ENCODE data around the gene CCDC191.

The CCDC191 gene, protein sequence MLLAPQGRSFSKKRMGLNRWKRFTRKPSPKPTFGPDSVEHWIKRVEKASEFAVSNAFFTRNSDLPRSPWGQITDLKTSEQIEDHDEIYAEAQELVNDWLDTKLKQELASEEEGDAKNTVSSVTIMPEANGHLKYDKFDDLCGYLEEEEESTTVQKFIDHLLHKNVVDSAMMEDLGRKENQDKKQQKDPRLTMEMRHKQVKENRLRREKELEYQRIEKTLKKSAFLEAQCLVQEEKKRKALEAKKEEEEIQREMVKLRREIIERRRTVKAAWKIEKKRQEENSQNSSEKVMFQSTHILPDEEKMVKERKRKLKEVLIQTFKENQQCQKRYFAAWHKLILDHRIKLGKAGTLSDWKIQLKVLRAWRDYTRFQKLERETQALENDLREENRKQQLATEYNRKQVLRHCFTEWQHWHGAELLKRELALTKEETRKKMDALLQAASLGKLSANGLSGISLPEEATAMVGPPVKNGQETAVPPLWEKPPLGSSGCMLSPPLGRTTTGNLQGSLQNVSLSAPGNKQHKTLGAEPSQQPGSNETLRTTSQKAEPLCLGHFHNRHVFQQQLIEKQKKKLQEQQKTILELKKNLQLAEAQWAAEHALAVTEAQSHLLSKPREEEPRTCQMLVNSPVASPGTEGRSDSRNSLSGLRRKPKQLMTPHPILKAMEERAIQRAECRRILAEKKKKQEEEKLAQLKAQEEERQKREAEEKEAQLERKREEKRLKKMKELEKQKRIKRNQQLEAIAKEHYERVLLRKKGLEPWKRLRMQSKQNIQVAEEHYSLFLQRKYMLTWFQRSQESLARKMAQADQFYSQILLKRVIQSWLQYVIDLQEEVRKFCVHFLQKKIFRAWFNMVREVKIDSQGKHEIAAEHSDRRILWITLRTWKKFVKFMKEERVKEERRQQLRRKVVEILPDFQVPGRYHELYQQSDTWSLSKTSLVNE

DNA sequence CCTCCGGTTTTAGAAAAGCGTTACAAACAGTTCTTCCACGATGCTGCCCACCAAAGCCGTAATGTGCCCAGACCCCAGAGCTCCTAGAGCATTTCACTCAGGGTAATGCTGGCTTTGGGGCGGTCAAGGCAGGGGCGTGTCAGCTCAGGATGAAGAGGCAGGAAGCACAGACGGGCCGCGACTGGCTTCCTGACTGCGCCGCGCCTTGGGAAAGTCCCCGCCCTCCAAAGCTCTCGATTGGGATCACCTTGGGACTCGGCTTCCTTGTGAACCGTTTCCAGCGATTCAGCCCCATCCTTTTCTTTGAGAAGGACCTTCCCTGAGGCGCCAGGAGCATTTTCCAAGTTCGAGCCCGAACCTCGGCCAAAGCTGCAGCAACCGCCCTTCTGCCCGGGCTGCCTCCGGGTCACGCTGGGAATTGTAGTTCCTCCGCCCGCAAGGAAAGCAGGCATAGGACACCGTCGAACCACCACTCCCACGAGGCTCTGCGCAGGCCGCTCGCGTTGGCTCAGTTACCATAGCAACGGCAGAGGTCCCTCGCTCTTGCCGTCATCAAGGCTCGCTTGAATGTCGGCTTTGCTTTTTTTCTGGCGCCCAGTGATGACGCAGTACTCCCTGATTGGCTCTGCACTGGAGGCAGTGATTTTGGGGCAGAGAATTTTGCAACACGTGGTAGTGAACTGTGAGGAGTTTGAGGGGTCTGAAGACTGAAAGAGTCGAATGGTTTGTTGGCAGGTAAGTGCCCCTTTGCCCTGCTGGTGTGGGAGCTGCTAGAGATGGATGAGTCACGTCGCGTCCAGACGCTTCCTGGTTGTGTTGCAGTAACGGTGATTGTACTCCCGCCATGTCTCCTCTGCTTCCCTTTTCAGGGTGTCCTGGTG is at the start of gene CCDC191, which contains the start of gene QTRT2:
TSS of gene CCDC191 (minus strand) at position 397 of the 881 bp plus-strand sequence. CDS start at position 337, 60 bp downstream.
TSS of gene QTRT2 (plus strand) at position 608 of the 881 bp plus-strand sequence. CDS start 8,521 bp downstream, outside the sequence.
- TF ChIP-seq FOXK2 (IDR thresholded peaks at IDR 0.05) (no peak), SP1 (IDR thresholded peaks at IDR 0.05) (no peak), HDGF (IDR thresholded peaks at IDR 0.05; ENCODE audit: borderline replicate concordance) (no peak), ELF4 (IDR thresholded peaks at IDR 0.05) (peak; percentile 50), BHLHE40 (IDR thresholded peaks at IDR 0.05; ENCODE audit: borderline replicate concordance) (no peak), FOXA1 (IDR thresholded peaks at IDR 0.05) (no peak), CTBP1 (IDR thresholded peaks at IDR 0.05; ENCODE audit: borderline replicate concordance) (no peak), ZNF384 (IDR thresholded peaks at IDR 0.05) (peak; percentile 9; the same call in 1 of the 2 replicates), FOXM1 (IDR thresholded peaks at IDR 0.05; ENCODE audit: borderline replicate concordance) (no peak), L3MBTL2 (conservative IDR thresholded peaks at IDR 0.05) (peak; percentile 100), ARNT (IDR thresholded peaks at IDR 0.05) (no peak), LEF1 (IDR thresholded peaks at IDR 0.05; ENCODE audit: borderline replicate concordance) (no peak), TARDBP (IDR thresholded peaks at IDR 0.05) (no peak), SUZ12 (IDR thresholded peaks at IDR 0.05) (peak; percentile 90), NFRKB (IDR thresholded peaks at IDR 0.05) (no peak)
- TF ChIP-seq, protein P1, sequence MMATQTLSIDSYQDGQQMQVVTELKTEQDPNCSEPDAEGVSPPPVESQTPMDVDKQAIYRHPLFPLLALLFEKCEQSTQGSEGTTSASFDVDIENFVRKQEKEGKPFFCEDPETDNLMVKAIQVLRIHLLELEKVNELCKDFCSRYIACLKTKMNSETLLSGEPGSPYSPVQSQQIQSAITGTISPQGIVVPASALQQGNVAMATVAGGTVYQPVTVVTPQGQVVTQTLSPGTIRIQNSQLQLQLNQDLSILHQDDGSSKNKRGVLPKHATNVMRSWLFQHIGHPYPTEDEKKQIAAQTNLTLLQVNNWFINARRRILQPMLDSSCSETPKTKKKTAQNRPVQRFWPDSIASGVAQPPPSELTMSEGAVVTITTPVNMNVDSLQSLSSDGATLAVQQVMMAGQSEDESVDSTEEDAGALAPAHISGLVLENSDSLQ (IDR thresholded peaks at IDR 0.05): peak; percentile 51; the same call in 1 of the 2 replicates
- CTCF ChIA-PET: no interaction called here
- peak; percentile 98 for DNase-seq (ENCODE audit: extremely low spot score)
- POLR2A ChIA-PET: interaction anchor here (1.1 kb wide), 1 partner anchor 310 kb away, joined by 4 read pairs; the partner anchor contains the start of gene ATP6V1A

DNA sequence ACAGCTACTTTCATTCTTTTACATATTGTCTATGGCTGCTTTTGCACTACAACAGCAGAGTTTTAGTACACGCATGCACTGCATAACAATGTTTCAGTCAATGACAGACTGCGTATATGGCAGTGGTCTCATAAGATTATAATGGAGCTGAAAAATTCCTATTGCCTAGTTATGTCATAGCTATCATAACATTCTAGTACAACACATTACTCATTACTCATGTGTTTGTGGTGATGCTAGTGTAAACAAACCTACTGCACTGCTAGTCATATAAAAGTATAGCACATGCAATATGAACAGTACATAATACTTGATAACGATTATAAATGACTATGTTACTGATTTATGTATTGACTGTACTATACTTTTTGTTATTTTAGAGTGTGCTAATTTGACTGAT is 48.1 kb upstream of the CCDC191 start:
- ChIA-PET POLR2A (no interaction called here), CTCF (no interaction called here)
- no peak for TF ChIP-seq BHLHE40 (IDR thresholded peaks at IDR 0.05; ENCODE audit: borderline replicate concordance)
- no peak for TF ChIP-seq LEF1 (IDR thresholded peaks at IDR 0.05; ENCODE audit: borderline replicate concordance)
- no peak for TF ChIP-seq TARDBP (IDR thresholded peaks at IDR 0.05)
- no peak for TF ChIP-seq L3MBTL2 (conservative IDR thresholded peaks at IDR 0.05)
- TF ChIP-seq, protein P1 (IDR thresholded peaks at IDR 0.05): no peak
- TF ChIP-seq SP1 (IDR thresholded peaks at IDR 0.05): no peak
- no peak for DNase-seq (ENCODE audit: extremely low spot score)

DNA sequence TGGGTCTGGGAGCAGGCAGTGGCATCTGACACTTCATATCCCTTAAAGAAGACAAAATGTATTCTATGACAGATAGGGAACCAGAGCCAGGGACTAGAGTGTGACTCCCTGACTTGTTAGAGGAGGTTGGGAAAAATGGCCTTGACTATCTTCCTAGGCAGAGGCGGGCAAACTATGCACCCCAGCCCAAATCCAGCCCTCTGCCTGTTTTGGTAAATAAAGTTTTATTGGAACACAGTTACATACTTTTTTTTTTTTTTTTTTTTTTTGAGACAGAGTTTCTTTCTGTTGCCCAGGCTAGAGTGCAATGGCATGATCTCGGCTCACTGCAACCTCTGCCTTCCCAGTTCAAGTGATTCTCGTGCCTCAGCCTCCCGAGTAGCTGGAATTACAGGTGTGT is 47.5 kb upstream of the CCDC191 start:
- CTCF ChIA-PET: no interaction called here
- POLR2A ChIA-PET: no interaction called here
- TF ChIP-seq LEF1 (IDR thresholded peaks at IDR 0.05; ENCODE audit: borderline replicate concordance): no peak
- TF ChIP-seq ZNF384 (IDR thresholded peaks at IDR 0.05): peak; percentile 26; the same call in 1 of the 2 replicates
- no peak for DNase-seq (ENCODE audit: extremely low spot score)

DNA sequence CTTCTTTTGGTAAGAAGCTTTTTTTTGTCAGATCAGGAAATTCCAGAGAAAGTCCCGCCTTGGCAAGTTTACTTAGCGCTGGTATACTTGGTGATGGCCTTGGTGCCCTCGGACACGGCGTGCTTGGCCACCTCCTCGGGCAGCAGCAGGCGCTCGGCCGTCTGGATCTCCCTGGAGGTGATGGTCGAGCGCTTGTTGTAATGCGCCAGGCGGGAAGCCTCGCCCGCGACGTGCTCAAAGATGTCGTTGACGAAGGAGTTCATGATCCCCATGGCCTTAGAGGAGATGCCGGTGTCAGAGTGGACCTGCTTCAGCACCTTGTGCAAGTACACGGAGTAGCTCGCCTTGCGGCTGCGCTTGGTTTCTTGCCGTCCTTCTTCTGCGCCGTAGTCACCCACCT is 46.9 kb upstream of the CCDC191 start:
- DNase-seq (ENCODE audit: extremely low spot score): no peak
- CTCF ChIA-PET: no interaction called here
- TF ChIP-seq SUZ12 (IDR thresholded peaks at IDR 0.05) (no peak), LEF1 (IDR thresholded peaks at IDR 0.05; ENCODE audit: borderline replicate concordance) (no peak), FOXK2 (IDR thresholded peaks at IDR 0.05) (no peak), NFRKB (IDR thresholded peaks at IDR 0.05) (no peak), TARDBP (IDR thresholded peaks at IDR 0.05) (no peak), ARNT (IDR thresholded peaks at IDR 0.05) (no peak), L3MBTL2 (conservative IDR thresholded peaks at IDR 0.05) (no peak), FOXA1 (IDR thresholded peaks at IDR 0.05) (no peak), FOXM1 (IDR thresholded peaks at IDR 0.05; ENCODE audit: borderline replicate concordance) (no peak), HDGF (IDR thresholded peaks at IDR 0.05; ENCODE audit: borderline replicate concordance) (no peak), SP1 (IDR thresholded peaks at IDR 0.05) (no peak), ZNF384 (IDR thresholded peaks at IDR 0.05) (no peak), BHLHE40 (IDR thresholded peaks at IDR 0.05; ENCODE audit: borderline replicate concordance) (no peak), CTBP1 (IDR thresholded peaks at IDR 0.05; ENCODE audit: borderline replicate concordance) (no peak), ELF4 (IDR thresholded peaks at IDR 0.05) (no peak)
- TF ChIP-seq, protein P1 (IDR thresholded peaks at IDR 0.05): no peak
- POLR2A ChIA-PET: no interaction called here

DNA sequence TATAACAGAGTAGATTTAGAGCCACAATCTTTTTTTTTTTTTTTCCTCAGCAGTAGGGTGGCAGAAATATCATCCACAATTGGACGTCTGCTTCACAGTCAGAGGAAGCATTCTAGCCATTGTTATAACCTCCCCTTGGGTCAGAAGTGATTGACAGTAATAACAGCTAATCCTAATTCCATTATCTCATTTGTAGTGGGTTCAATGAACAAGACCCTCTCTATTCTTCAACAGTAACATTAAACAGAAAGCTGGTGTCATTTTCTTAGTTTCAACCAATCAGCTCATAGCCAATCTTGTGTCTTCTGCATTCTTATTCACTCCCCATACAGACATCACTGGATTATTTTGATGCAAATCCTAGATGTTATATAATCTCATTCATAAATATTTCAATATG is 44.8 kb upstream of the CCDC191 start:
- CTCF ChIA-PET: interaction anchor here (0.7 kb wide), 1 partner anchor 21 kb away, joined by 7 read pairs; no protein-coding TSS in a partner anchor
- TF ChIP-seq L3MBTL2 (conservative IDR thresholded peaks at IDR 0.05) (no peak), LEF1 (IDR thresholded peaks at IDR 0.05; ENCODE audit: borderline replicate concordance) (no peak), CTBP1 (IDR thresholded peaks at IDR 0.05; ENCODE audit: borderline replicate concordance) (no peak), TARDBP (IDR thresholded peaks at IDR 0.05) (no peak)
- POLR2A ChIA-PET: no interaction called here
- no peak for DNase-seq (ENCODE audit: extremely low spot score)

All from HEK293T (cell line).